Ovary (tissue), 1 donor: Measurements from ENCODE around the gene POLE3.

Experiments used
- EP300 ChIP-seq: sonication (generic); formaldehyde crosslinking; IDR thresholded peaks from one replicate; pipeline ENCODE4 v1.6.1; 2017; ENCODE audit warnings: antibody characterized with exemption
- POLR2A ChIP-seq: fragments of 450-650 bp; IDR thresholded peaks from one replicate; pipeline ENCODE4 v1.6.1; 2017; ENCODE audit warnings: antibody characterized with exemption, mild to moderate bottlenecking, moderate library complexity

DNA sequence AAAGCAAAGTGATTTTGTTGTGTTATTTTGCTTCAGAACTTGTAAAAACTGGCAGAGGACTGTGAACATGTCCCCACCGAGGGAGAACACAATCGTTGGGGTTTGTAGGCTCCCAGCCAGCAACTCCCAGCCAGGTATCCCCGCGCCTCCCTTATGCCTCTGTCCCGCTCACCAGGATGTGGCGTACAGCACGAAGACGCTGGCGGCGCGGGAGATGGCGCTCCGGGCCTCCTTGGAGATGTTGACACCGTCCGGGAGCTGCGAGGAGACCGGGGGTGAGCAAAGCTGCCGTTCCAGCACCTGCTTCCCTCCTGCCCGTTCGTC is 630 bp downstream of the POLE3 start:
- TF ChIP-seq EP300 (no peak), POLR2A (no peak)
